B cell (primary cell): ENCODE data around the gene OR4K1. TPM values are rescaled to one million over a fixed set of nuclear protein-coding genes. Genes with fewer than 3 reads are reported as not detected.

Experiments used
- ATAC-seq: fragments of 200-7000 bp; cut with Tn5 transposase; one replicate; pipeline ENCODE4 v1.10.0; 2021; ENCODE audit warnings: low read depth, mild to moderate bottlenecking, moderate number of reproducible peaks, moderate library complexity
- CTCF ChIA-PET: fragments of 350-600 bp; sonication (Branson Sonifier 250); formaldehyde crosslinking; loops from one replicate; lab custom pipeline; 2021; ENCODE audit warnings: antibody characterized with exemption, inconsistent platforms; lab: Charles Lee
- POLR2A ChIA-PET: fragments of 350-600 bp; sonication (Branson Sonifier 250); formaldehyde crosslinking; loops from one replicate; lab custom pipeline; 2021; ENCODE audit warnings: antibody characterized with exemption; lab: Charles Lee
- DNase-seq: peaks from one replicate; pipeline ENCODE4 v3.0.0; 2013
- H2AFZ ChIP-seq: 2 replicates; pipeline ENCODE4 v1.6.1; 2012; ENCODE audit warnings: mild to moderate bottlenecking, low read depth, low read length; ENCODE audit not compliant: insufficient read depth, poor library complexity, severe bottlenecking
- H3K27ac ChIP-seq, 2 donors: 1 replicate in 1 of 2; 2 replicates in 1 of 2; pipeline ENCODE4 v1.5.1; 2012 to 2013; ENCODE audit warnings: low read length in 2 of 2, mild to moderate bottlenecking in 2 of 2, moderate library complexity in 1 of 2
- H3K27me3 ChIP-seq, 4 experiments: fragments of 200-600 bp in 1 of 4; sonication (generic) in 1 of 4; replicated peaks in 1 of 4; 1 replicate in 2 of 4; 2 replicates in 2 of 4; pipeline versions ENCODE4 v1.6.1 to v1.7.0; 2013 to 2016; ENCODE audit warnings: low read length in 3 of 4, mild to moderate bottlenecking in 2 of 4, mixed read lengths in 1 of 4, moderate library complexity in 1 of 4; ENCODE audit not compliant: insufficient read depth in 4 of 4, control insufficient read depth in 3 of 4; ENCODE audit errors: control extremely low read depth in 1 of 4
- H3K36me3 ChIP-seq, 2 experiments: replicated peaks in 1 of 2; 1 replicate in 1 of 2; 2 replicates in 1 of 2; pipeline versions ENCODE4 v1.6.1 to v1.7.1; 2013; ENCODE audit warnings: low read length in 1 of 2; ENCODE audit not compliant: insufficient read depth in 2 of 2, control insufficient read depth in 1 of 2; ENCODE audit errors: control extremely low read depth in 1 of 2, extremely low read depth in 1 of 2
- H3K4me1 ChIP-seq, 2 donors: fragments of 200-600 bp in 1 of 2; sonication (generic) in 1 of 2; 1 replicate in 1 of 2; 2 replicates in 1 of 2; pipeline versions ENCODE4 v1.5.1 to v1.6.1; 2013 to 2017; ENCODE audit warnings: low read length in 2 of 2; ENCODE audit not compliant: control insufficient read depth in 2 of 2, insufficient read depth in 2 of 2
- H3K4me2 ChIP-seq: replicated peaks from 2 replicates; pipeline ENCODE3; 2012; ENCODE audit warnings: mild to moderate bottlenecking, low read depth, low read length; ENCODE audit not compliant: poor library complexity, severe bottlenecking
- H3K4me3 ChIP-seq, 5 experiments: fragments of 200-600 bp in 1 of 5; sonication (generic) in 1 of 5; 1 replicate in 3 of 5; 2 replicates in 2 of 5; pipeline versions ENCODE4 v1.5.1 to v1.7.0; 2011 to 2016; ENCODE audit warnings: low read length in 4 of 5, mild to moderate bottlenecking in 4 of 5, low read depth in 2 of 5, control low read depth in 1 of 5, moderate library complexity in 1 of 5; ENCODE audit not compliant: insufficient read depth in 1 of 5; ENCODE audit errors: control extremely low read depth in 1 of 5, extremely low read depth in 1 of 5
- H3K79me2 ChIP-seq: fragments of 200-600 bp; sonication (generic); one replicate; pipeline ENCODE4 v1.6.0; 2016; ENCODE audit warnings: low read length; ENCODE audit not compliant: control insufficient read depth, insufficient read depth
- H3K9ac ChIP-seq: fragments of 200-600 bp; sonication (generic); 2 replicates; pipeline ENCODE4 v1.6.1; 2017; ENCODE audit warnings: mild to moderate bottlenecking, low read length, moderate library complexity
- H3K9me3 ChIP-seq, 3 donors: one replicate each; pipeline versions ENCODE4 v1.6.1 to v1.7.1; 2013; ENCODE audit warnings: low read length in 2 of 3; ENCODE audit not compliant: control insufficient read depth in 2 of 3, insufficient read depth in 1 of 3; ENCODE audit errors: control extremely low read depth in 1 of 3
- H4K20me1 ChIP-seq: 2 replicates; pipeline ENCODE4 v1.6.0; 2012; ENCODE audit warnings: mild to moderate bottlenecking, low read length; ENCODE audit not compliant: insufficient read depth, control insufficient read depth, poor library complexity, severe bottlenecking
- H3K27ac Mint-ChIP-seq: one replicate; pipeline ENCODE4 v1.8.0; 2021; ENCODE audit warnings: mixed read lengths
- H3K27me3 Mint-ChIP-seq: one replicate; pipeline ENCODE4 v1.8.0; 2021; ENCODE audit warnings: mixed read lengths
- H3K4me1 Mint-ChIP-seq: one replicate; pipeline ENCODE4 v1.8.0; 2021; ENCODE audit warnings: mixed read lengths
- H3K4me3 Mint-ChIP-seq: one replicate; pipeline ENCODE4 v1.8.0; 2021; ENCODE audit warnings: mixed read lengths
- H3K9me3 Mint-ChIP-seq: one replicate; pipeline ENCODE4 v1.8.0; 2022; ENCODE audit warnings: mixed read lengths; ENCODE audit not compliant: insufficient read depth
- CTCF ChIP-seq: fragments of 200-600 bp; IDR thresholded peaks from one replicate; pipeline ENCODE4 v1.8.0; 2022; ENCODE audit warnings: antibody characterized with exemption, mild to moderate bottlenecking
- EZH2 ChIP-seq: IDR thresholded peaks from 2 replicates; pipeline ENCODE4 v1.6.1; 2012; ENCODE audit warnings: borderline replicate concordance, low read depth, mild to moderate bottlenecking, moderate library complexity, low read length; ENCODE audit not compliant: insufficient read depth, poor library complexity, severe bottlenecking
- WGBS: methylation state at CpG from one replicate; pipeline ENCODE4 v1.1.5; 2013; ENCODE audit warnings: missing lambda C conversion rate; ENCODE audit not compliant: insufficient coverage; 5-methylcytosine and 5-hydroxymethylcytosine counted together
- intact Hi-C: fragments of 100-400 bp; cut with micrococcal nuclease; formaldehyde crosslinking; loops from one replicate; pipeline ENCODE4 v1.10.0; 2022
- polyA plus RNA-seq: library from polyadenylated mRNA; depleted of rRNA; stranded (reverse); fragments of >200 nt; gene quantifications from 2 replicates; pipeline ENCODE4 v1.2.3, GENCODE V29; 2012
- total RNA-seq, 2 donors: library from RNA; stranded (reverse); fragments of 120-200 nt in 1 of 2; gene quantifications; 1 replicate in 1 of 2; 2 replicates in 1 of 2; pipeline versions ENCODE4 v1.2.3 to v1.2.4, GENCODE V29; 2013 to 2022

Gene OR4K1
- total and polyA plus RNA-seq, 2 donors (not counting 1 experiment from before 2014, with no cell fraction given): not detected

DNA sequence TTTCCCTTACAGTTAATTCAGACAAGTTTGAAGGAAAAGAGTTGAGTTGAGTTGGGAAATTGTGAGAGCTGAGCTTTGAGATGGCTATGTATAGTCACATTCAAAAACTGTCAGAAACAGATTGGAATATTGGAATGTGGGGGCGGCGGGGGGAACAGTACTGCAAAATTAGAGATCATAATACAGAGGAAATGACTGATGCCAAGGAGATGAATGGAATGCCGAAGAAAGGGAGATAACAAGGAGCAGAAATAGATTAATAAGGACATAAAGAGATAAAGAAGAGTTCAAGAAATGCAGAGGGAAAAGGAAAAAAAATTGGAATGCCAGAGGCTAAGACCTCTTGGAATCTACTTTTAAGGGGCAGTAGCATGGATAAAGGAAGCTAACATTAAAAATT is 13.5 kb upstream of the OR4K1 start:
- intact Hi-C loops: no loop called here
- ATAC-seq: no peak
- H3K27me3 Mint-ChIP-seq: no peaks in the 10 kb centered on the region
- POLR2A ChIA-PET: no interaction called here
- H3K79me2 ChIP-seq: no peaks in the 10 kb centered on the region
- no peaks in the 10 kb centered on the region for H3K9me3 Mint-ChIP-seq
- no peaks in the 10 kb centered on the region for H3K9me3 ChIP-seq
- H2AFZ ChIP-seq: no peak overlapping the region
- no peak overlapping the region for H3K4me2 ChIP-seq
- no peak overlapping the region for H3K9ac ChIP-seq
- H3K36me3 ChIP-seq: no peaks in the 10 kb centered on the region
- no peak overlapping the region for H3K4me3 Mint-ChIP-seq
- TF ChIP-seq EZH2: no peak
- TF ChIP-seq CTCF: no peak
- no peaks in the 10 kb centered on the region for H4K20me1 ChIP-seq
- no peak overlapping the region for H3K27ac Mint-ChIP-seq
- H3K27me3 ChIP-seq: no peaks in the 10 kb centered on the region
- no peak overlapping the region for H3K27ac ChIP-seq
- 76% methylated on average over 3 of the region's 3 CpGs for WGBS
- H3K4me1 Mint-ChIP-seq: no peaks in the 10 kb centered on the region
- no peak for DNase-seq
- no peak overlapping the region for H3K4me3 ChIP-seq
- CTCF ChIA-PET: no interaction called here
- no peaks in the 10 kb centered on the region for H3K4me1 ChIP-seq

DNA sequence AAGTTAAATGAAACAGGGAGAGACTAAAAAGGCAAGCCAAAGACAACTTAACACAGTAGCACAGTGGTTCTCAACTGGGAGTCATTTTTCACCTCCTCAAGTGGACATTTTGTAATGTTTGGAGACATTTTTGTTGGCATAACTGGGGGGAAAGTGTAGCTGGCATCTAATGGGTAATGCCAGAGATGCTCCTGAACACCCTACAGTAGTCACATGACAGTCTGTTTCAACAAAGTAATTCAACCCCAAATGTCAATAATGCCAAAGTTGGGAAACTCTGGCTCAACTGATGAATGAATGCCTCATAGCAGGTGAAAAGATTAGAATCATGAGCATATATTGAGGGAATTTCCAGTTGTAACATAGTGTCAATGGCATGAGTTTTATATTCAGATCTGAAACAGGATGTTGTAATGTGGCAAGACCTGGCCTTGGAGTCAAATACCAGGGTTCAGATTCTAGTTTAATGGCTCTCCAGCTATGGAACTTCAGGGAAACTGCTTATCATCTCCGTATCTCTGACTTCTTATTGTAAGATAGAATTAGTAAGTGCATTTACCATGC is 12.7 kb upstream of the OR4K1 start:
- Mint-ChIP-seq H3K4me3 (no peak overlapping the region), H3K4me1 (no peaks in the 10 kb centered on the region), H3K27ac (no peak overlapping the region), H3K9me3 (no peaks in the 10 kb centered on the region), H3K27me3 (no peaks in the 10 kb centered on the region)
- Histone ChIP-seq H3K9me3 (no peaks in the 10 kb centered on the region), H3K9ac (no peak overlapping the region), H3K79me2 (no peaks in the 10 kb centered on the region), H3K4me3 (no peak overlapping the region), H3K4me2 (no peak overlapping the region), H2AFZ (no peak overlapping the region), H4K20me1 (no peaks in the 10 kb centered on the region), H3K4me1 (no peaks in the 10 kb centered on the region), H3K27me3 (no peaks in the 10 kb centered on the region), H3K27ac (no peak overlapping the region), H3K36me3 (no peaks in the 10 kb centered on the region)
- WGBS: no CpG with 5 or more reads among the region's 1 CpG
- intact Hi-C loops: no loop called here
- DNase-seq (no peak), ATAC-seq (no peak)
- POLR2A ChIA-PET: no interaction called here
- CTCF ChIA-PET: no interaction called here
- no peak for TF ChIP-seq CTCF
